HG02885 (cell line): ENCODE measurements around the gene DYNC1H1.

Experiments used
- ATAC-seq: cut with Tn5 transposase; IDR thresholded peaks from one replicate; pipeline ENCODE4 v1.9.1; 2021; ENCODE audit warnings: mild to moderate bottlenecking; ENCODE audit not compliant: unreplicated experiment, poor library complexity

The DYNC1H1 gene

GRCh38 chr14:101939646-101940170 lies 24.7 kb upstream of the DYNC1H1 start:
- ATAC-seq: no peak

- ATAC-seq: no peak
Observed at GRCh38 chr14:101944451-101944850, 19.9 kb upstream of the DYNC1H1 start.

DNA sequence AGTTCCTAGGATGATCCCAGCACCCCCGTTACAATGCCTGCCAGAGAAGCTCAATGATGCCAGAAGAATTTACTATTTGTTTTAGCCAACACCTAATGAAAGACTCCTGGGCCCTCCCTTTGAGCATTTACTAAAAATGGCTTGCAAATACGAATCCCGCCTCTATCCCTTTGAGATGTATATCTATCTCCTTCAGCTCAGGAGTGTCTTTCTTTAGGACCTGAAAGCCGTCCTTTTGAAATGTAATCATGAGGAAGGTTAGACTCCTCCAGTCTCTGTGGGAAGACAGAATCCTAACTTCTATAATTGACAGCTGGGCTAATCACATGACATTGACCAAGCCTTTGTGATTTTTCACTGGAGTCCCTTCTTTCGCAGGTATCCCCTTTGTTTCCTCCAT lies 19.2 kb upstream of the DYNC1H1 start:
- ATAC-seq: no peak

DNA sequence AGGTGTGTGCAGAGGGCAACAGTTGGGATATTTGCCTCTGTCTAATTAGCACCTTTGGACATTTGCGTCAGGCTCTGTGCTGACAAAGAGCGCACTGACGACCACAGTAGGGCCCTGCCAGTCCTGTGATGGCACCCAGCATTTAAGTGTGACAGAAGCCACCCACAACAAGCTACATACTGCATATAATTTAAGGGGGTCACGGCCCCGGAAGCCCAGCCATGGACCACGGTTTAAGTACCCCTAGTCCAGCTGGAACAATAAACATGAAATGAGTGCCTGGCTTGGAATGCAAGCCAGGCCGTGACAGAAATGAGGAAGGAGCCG lies 16.8 kb upstream of the DYNC1H1 start:
- peak; percentile 16 for ATAC-seq

DNA sequence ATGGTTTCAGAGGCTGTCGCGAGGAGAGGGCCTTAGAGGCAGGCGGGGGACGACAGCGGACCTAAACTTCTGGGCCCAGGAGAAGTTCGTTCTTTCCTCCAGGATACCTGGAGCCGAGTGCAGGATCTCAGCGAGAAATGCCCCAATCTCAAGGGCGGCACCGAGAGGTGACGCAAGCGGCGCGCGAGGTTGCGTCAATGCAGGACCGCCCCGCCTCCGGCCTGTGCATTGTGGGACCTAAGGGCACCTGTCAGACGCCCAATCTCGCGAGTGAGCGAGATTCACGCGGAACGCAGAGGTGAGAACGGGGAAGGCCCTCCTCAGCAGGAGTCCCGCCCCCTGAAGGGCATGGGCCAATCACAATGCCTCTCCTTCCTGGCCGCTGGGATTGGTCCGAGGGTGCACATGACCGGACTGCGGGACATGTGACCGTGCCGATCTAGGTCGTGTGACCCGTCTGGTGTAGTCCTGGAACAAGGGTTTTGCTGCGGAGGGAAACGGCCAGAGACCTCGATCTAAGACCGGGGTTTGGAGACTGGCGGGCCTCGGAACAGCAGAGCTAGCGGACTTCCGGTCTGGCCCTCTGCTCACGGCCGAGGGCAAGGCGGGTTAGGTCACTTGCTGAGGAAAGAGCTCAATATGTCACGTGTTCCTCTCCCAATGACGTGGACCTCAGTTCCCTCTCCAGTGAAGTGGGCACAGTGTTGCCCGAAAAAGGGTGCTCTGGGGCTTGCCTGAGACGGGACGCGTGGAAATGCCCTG lies 16.3 kb upstream of the DYNC1H1 start:
- peak; percentile 98 for ATAC-seq

DNA sequence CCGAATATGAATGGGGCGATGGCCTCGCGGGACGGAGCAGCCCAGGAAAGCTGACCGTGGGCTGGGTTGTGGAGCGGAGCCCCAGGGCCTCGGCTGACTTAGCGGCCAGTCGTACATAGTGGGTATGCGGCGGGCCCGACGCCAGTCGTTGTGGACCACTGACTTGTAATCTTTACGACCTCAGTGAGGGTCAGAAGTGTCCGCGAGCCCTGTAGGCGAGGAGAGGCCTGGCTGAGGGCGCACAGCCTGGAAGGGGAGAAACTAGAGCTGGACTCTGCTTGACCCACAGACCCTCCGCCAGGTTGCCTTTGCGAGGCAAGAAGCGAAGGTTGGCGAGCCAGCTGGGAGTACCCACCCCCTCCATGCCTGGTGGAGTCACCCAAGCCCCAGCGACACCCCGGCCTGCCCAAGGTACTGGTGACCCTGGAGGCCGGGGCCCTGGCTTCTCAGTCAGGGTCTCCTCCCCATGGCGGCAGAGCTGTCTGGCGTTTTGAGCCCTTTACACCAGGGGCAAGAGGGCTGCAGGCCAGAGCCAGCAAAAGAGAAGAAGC lies 15.6 kb upstream of the DYNC1H1 start:
- no peak for ATAC-seq

- no peak for ATAC-seq
Observed at GRCh38 chr14:101950100-101950499, 14.3 kb upstream of the DYNC1H1 start.

DNA sequence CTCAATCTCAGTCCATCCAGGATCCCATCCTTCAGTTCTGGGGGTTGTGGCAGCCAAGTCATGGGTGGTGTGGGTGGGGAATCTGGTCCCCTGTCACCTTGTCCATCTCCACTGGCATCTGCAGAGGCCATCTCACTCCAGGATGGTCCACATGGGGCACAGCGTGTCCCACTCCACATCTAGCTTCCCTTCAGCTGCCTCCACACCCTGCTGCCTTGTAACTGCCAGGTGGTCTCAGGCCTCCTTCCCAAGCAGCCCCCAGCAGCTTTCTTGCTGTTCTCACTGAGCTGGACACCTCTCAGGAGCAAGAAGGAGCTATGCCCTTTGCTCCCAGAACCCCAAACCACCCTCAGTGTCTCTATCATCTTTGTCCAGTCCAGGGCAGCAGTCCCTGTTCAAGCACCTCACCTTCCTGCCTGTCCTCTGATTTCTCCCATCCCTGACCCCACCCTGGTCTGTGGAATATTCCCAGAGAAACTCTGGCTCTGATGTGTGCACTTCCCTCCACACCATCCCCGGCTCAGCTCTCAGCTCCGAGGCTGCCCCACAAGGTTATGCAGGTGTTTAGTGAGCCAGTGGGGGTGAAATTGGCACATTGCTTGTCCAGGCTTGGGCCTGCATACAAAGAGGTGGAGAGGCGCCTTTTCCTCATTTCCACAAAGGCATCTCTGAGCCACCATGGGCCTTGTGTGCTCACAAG lies 13.7 kb upstream of the DYNC1H1 start:
- no peak for ATAC-seq

- ATAC-seq: no peak
Observed at GRCh38 chr14:101953151-101953550, 11.2 kb upstream of the DYNC1H1 start.

- ATAC-seq: no peak
Observed at GRCh38 chr14:101954501-101954900, 9.9 kb upstream of the DYNC1H1 start.

- no peak for ATAC-seq
Observed at GRCh38 chr14:101955695-101956161, 8.6 kb upstream of the DYNC1H1 start.

GRCh38 chr14:101956179-101956885 lies 8.0 kb upstream of the DYNC1H1 start:
- no peak for ATAC-seq

- no peak for ATAC-seq
Observed at GRCh38 chr14:101957406-101958234, 6.8 kb upstream of the DYNC1H1 start.

DNA sequence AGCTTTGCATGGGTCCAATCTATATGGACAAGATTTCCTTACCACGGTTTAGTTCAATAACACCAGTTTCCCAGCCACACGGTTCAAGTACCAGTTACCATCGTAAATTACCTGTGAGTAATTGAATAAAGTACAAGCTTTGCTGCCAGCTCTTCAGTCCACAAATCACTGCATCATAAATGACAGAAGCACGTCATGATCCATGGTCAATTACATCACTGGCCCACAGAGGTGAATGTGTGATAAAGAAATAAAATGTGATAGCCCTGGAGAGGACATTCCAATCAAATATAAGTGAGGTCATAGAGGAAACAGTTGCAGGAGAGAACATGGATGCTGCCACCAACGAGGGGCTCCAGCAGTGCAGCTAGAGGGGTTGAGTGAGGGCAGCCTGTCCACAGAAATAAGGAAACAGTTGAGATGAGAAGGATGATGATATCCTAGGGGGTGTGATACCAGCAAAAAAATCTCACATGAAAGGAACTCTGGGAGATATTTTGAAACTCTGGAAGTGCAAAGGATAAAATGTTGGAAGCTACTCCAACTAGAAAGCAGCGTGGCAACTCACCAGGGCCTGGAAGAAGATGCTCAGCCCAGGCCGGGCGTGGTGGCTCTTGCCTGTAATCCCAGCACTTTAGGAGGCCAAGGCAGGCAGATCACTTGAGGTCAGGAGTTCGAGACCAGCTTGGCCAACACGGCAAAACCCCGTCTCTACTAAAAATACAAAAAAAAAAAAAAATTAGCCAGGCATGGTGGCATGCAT lies 5.8 kb upstream of the DYNC1H1 start:
- no peak for ATAC-seq

- ATAC-seq: no peak
Observed at GRCh38 chr14:101959277-101959676, 5.1 kb upstream of the DYNC1H1 start.

DNA sequence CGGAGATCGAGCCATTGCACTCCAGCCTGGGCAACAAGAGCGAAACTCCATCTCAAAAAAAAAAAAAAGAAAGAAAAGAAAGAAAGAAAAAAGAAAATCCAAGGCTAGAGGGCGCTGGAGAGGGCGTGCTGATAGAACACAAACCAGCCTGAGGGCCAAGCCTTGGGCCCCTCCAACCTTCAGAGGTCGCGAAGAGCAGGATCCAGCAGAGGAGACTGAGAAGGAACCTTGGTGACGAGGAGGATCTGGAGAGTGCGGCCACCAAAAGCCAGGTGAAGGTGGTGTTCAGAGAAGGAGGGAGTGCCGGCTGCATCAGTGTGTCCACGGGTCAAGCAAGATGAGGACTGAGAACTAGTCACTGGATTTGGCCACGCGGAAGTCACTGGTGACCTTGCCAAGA lies 4.1 kb upstream of the DYNC1H1 start:
- no peak for ATAC-seq

DNA sequence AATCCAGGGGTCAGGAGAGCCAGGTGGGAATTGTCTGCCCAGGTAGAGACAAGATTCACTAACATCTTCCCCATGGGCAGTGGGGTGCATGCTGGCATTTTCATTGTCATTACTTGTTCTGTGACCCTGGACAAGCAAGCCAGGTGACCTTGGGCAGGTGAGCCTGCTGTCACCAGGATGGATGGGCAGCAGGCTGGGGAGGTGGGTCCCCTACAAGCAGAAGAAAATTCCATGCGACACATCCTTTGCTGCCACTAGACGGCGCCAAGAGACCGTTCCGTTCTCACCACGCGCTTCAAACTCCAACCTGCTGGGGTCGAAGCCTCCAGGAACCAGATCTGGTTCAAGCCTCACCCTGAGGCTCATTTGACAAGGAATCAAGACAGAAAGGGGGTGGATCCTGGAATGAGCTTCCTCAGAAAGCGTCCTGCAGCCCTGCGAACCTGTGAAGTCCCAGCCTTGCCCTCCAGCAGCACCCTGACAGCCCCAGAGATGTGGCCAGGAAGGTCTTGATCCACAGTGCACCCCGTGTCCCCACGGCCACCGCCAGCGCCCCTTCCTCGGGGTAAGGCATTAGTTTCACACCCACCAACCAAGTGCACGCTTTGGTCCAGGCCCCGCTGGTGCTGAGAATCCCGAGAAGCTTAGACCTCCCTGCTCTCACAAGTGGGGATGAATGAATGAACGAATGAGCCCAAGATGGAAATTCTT lies 3.2 kb upstream of the DYNC1H1 start:
- no peak for ATAC-seq

- no peak for ATAC-seq
Observed at GRCh38 chr14:101961746-101962502, 2.4 kb upstream of the DYNC1H1 start.
